ENCODE results near the gene RREB1. TPM values are rescaled to one million over a fixed set of nuclear protein-coding genes. Genes with fewer than 3 reads are reported as not detected.

RREB1 gene
- total and polyA plus RNA-seq, 2 of the 4 experiments (the other 2 are of a cell fraction): 8.4 to 14.5 TPM

- POLR2A ChIA-PET (ENCODE audit: unreplicated experiment): no interaction called here
- Histone ChIP-seq H3K36me3 (ENCODE audit: control insufficient read depth, insufficient read depth, low read length) (peaks cover 39% of the 10 kb centered on the region), H4K8ac (ENCODE audit: low read depth in 2 of 2, low read length in 2 of 2) (no peak overlapping the region), H3K4me1 (ENCODE audit: control insufficient read depth, insufficient read depth, low read length) (no peaks in the 10 kb centered on the region), H4K5ac (ENCODE audit: low read depth, low read length) (no peak overlapping the region), H2BK15ac (ENCODE audit: low read depth, low read length) (no peak overlapping the region), H3K4ac (ENCODE audit: low read depth, low read length) (no peak overlapping the region), H3K14ac (replicated peaks; ENCODE audit: low read depth, low read length) (no peak overlapping the region), H2AFZ (replicated peaks; ENCODE audit: low read length, poor library complexity) (no peak overlapping the region), H3K4me3 (ENCODE audit: insufficient read depth, low read depth, low read length) (no peak overlapping the region), H3K27me3 (ENCODE audit: control insufficient read depth, insufficient read depth, low read length) (no peaks in the 10 kb centered on the region), H4K91ac (ENCODE audit: insufficient read depth, low read depth, low read length) (no peak overlapping the region), H4K20me1 (ENCODE audit: insufficient read depth, low read length) (peaks cover 12% of the 10 kb centered on the region; the same call in 1 of the 2 replicates), H3K18ac (ENCODE audit: low read depth, low read length) (no peak overlapping the region), H2BK120ac (ENCODE audit: low read depth, low read length) (no peak overlapping the region), H2BK5ac (ENCODE audit: low read depth, low read length, poor library complexity, severe bottlenecking) (no peak overlapping the region), H3K23ac (ENCODE audit: low read depth, low read length) (no peak overlapping the region), H3K4me2 (ENCODE audit: low read depth, low read length) (no peak overlapping the region), H3K9ac (ENCODE audit: low read depth, low read length) (no peak overlapping the region), H2AK9ac (replicated peaks; ENCODE audit: low read depth, low read length, poor library complexity) (no peak overlapping the region), H3K27ac (ENCODE audit: insufficient read depth, low read length) (no peak overlapping the region), H3K9me3 (ENCODE audit: control insufficient read depth, insufficient read depth, low read length) (no peaks in the 10 kb centered on the region), H2BK20ac (ENCODE audit: low read depth, low read length) (no peak overlapping the region), H2AK5ac (ENCODE audit: low read depth, low read length) (no peak overlapping the region), H3K9me1 (ENCODE audit: insufficient read depth, low read length) (no peaks in the 10 kb centered on the region), H3K56ac (ENCODE audit: extremely low read depth, insufficient read depth, low read length) (no peak overlapping the region), H3K79me1 (ENCODE audit: low read depth in 1 of 2, low read length in 2 of 2) (peaks cover 20 to 22% of the 10 kb centered on the region in 2 experiments)
- in situ Hi-C loops (cut with MboI; ENCODE audit: low sequenced_read_pairs) (loop anchor here (25.0 kb wide), 1 partner anchor 770 kb away; the partner anchor contains the start of gene BLOC1S5), intact Hi-C loops (cut with micrococcal nuclease) (no loop called here), dilution Hi-C loops (cut with HindIII; ENCODE audit: low sequenced_read_pairs, unreplicated experiment) (no loop called here)
- no TSS peak for BruUV-seq (replicated peaks)
- TF ChIP-seq USF2 (IDR thresholded peaks at IDR 0.05; ENCODE audit: low read depth, low read length) (no peak), MXI1 (IDR thresholded peaks at IDR 0.05; ENCODE audit: borderline replicate concordance, low read depth, low read length) (no peak), RFX5 (IDR thresholded peaks at IDR 0.05; ENCODE audit: low read depth, low read length) (no peak), BHLHE40 (IDR thresholded peaks at IDR 0.05; ENCODE audit: low read depth, low read length) (no peak), MAFK (IDR thresholded peaks at IDR 0.05; ENCODE audit: low read depth, low read length) (no peak), CEBPB (IDR thresholded peaks at IDR 0.05; ENCODE audit: low read depth, low read length) (no peak), MAZ (IDR thresholded peaks at IDR 0.05; ENCODE audit: borderline replicate concordance, low read depth, low read length) (no peak), FOS (IDR thresholded peaks at IDR 0.05; ENCODE audit: low read depth, low read length) (no peak)
- TF ChIP-seq, protein P1, sequence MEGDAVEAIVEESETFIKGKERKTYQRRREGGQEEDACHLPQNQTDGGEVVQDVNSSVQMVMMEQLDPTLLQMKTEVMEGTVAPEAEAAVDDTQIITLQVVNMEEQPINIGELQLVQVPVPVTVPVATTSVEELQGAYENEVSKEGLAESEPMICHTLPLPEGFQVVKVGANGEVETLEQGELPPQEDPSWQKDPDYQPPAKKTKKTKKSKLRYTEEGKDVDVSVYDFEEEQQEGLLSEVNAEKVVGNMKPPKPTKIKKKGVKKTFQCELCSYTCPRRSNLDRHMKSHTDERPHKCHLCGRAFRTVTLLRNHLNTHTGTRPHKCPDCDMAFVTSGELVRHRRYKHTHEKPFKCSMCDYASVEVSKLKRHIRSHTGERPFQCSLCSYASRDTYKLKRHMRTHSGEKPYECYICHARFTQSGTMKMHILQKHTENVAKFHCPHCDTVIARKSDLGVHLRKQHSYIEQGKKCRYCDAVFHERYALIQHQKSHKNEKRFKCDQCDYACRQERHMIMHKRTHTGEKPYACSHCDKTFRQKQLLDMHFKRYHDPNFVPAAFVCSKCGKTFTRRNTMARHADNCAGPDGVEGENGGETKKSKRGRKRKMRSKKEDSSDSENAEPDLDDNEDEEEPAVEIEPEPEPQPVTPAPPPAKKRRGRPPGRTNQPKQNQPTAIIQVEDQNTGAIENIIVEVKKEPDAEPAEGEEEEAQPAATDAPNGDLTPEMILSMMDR (conservative IDR thresholded peaks at IDR 0.05; ENCODE audit: low read depth, low read length): no peak
- TF ChIP-seq, protein P2, sequence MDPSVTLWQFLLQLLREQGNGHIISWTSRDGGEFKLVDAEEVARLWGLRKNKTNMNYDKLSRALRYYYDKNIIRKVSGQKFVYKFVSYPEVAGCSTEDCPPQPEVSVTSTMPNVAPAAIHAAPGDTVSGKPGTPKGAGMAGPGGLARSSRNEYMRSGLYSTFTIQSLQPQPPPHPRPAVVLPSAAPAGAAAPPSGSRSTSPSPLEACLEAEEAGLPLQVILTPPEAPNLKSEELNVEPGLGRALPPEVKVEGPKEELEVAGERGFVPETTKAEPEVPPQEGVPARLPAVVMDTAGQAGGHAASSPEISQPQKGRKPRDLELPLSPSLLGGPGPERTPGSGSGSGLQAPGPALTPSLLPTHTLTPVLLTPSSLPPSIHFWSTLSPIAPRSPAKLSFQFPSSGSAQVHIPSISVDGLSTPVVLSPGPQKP (IDR thresholded peaks at IDR 0.05; ENCODE audit: borderline replicate concordance, low read depth, low read length): no peak
- no peak for ATAC-seq (ENCODE audit: low read depth)
- CTCF ChIA-PET: no interaction called here
- 100% methylated on average over 1 of the region's 6 CpGs; no CpG with 5 or more reads in 1 of the 2 experiments for WGBS, 2 experiments (ENCODE audit: extremely low coverage in 2 of 2, insufficient read length in 1 of 2)
- no peak for DNase-seq
Measured at GRCh38 chr6:7292596-7293255, 185.0 kb downstream of the RREB1 start.
